Prostate gland (tissue), 2 donors: ENCODE measurements around the gene GAB3. TPM values are rescaled to one million over a fixed set of nuclear protein-coding genes. Genes with fewer than 3 reads are reported as not detected.
A peak's percentile ranks its signal among the peaks of the same experiment; 100 is the strongest.

Experiments used
- DNase-seq: peaks from one replicate; pipeline ENCODE4 v3.0.0-alpha.2; 2019; ENCODE audit warnings: low spot score
- H3K27ac ChIP-seq, 2 donors: fragments of 200-600 bp; sonication (generic); 2 replicates each; pipeline ENCODE4 v1.5.1; 2017 to 2019
- H3K27me3 ChIP-seq: fragments of 200-600 bp; sonication (generic); replicated peaks from 2 replicates; pipeline ENCODE4 v1.5.1; 2019; ENCODE audit not compliant: insufficient read depth
- H3K36me3 ChIP-seq, 2 donors: fragments of 200-600 bp; sonication (generic); 1 replicate in 1 of 2; 2 replicates in 1 of 2; pipeline versions ENCODE4 v1.5.1 to v1.8.1; 2017 to 2019
- H3K4me1 ChIP-seq: fragments of 200-600 bp; sonication (generic); replicated peaks from 2 replicates; pipeline ENCODE4 v1.5.1; 2019
- H3K4me3 ChIP-seq, 2 donors: fragments of 200-600 bp; sonication (generic); 2 replicates each; pipeline ENCODE4 v1.5.1; 2017 to 2019
- H3K9me3 ChIP-seq: fragments of 200-600 bp; sonication (generic); 2 replicates; pipeline ENCODE4 v1.5.1; 2017
- CTCF ChIP-seq, 4 experiments: fragments of 200-600 bp in 2 of 4; fragments of 450-650 bp in 2 of 4; sonication (generic) in 2 of 4; IDR thresholded peaks; 1 replicate in 3 of 4; 2 replicates in 1 of 4; pipeline ENCODE4 v1.5.1; 2016 to 2019; ENCODE audit warnings: antibody characterized with exemption in 4 of 4, mild to moderate bottlenecking in 2 of 4, moderate library complexity in 2 of 4
- POLR2A ChIP-seq: fragments of 450-650 bp; IDR thresholded peaks from one replicate; pipeline ENCODE4 v1.6.1; 2016; ENCODE audit warnings: antibody characterized with exemption, mild to moderate bottlenecking
- POLR2AphosphoS5 ChIP-seq: sonication (generic); formaldehyde crosslinking; IDR thresholded peaks from one replicate; pipeline ENCODE4 v1.6.1; 2017; ENCODE audit warnings: antibody characterized with exemption
- WGBS: methylation state at CpG from one replicate; pipeline ENCODE4 v1.1.5; 2018; 5-methylcytosine and 5-hydroxymethylcytosine counted together
- intact Hi-C: fragments of 100-400 bp; cut with DNase I; formaldehyde crosslinking; loops from one replicate; pipeline ENCODE4 v1.14.2; 2022
- total RNA-seq, 2 donors: library from RNA; depleted of rRNA; stranded (reverse); fragments of >200 nt; gene quantifications; one replicate each; pipeline ENCODE4 v1.1.0, GENCODE V29; 2016

Gene GAB3
- total RNA-seq, 2 donors from 2014 or later, result 1.5 to 12.8 TPM

GRCh38 chrX:154715825-154716224 is 35.1 kb downstream of the GAB3 start:
- H3K36me3 ChIP-seq, result no peaks in the 10 kb centered on the region
- no peaks in the 10 kb centered on the region for H3K27me3 ChIP-seq
- H3K27ac ChIP-seq, result no peak overlapping the region
- no peaks in the 10 kb centered on the region for H3K4me1 ChIP-seq
- DNase-seq, result no peak
- intact Hi-C loops, result no loop called here
- TF ChIP-seq CTCF (IDR thresholded peaks at IDR 0.05) (no peak), POLR2A (no peak), POLR2AphosphoS5 (no peak)
- 86% methylated on average over 5 of the region's 5 CpGs for WGBS
- no peaks in the 10 kb centered on the region for H3K9me3 ChIP-seq
- H3K4me3 ChIP-seq, result no peak overlapping the region

GRCh38 chrX:154714925-154715324 is 36.0 kb downstream of the GAB3 start:
- Histone ChIP-seq H3K36me3 (no peaks in the 10 kb centered on the region), H3K27me3 (no peaks in the 10 kb centered on the region), H3K9me3 (no peaks in the 10 kb centered on the region), H3K4me1 (no peaks in the 10 kb centered on the region), H3K4me3 (no peak overlapping the region), H3K27ac (no peak overlapping the region)
- intact Hi-C loops, result no loop called here
- TF ChIP-seq POLR2AphosphoS5 (no peak), CTCF (IDR thresholded peaks at IDR 0.05) (peak; percentile 22 to 66 (median 60))
- 4% methylated on average over 2 of the region's 2 CpGs for WGBS
- peak; percentile 13 for DNase-seq

GRCh38 chrX:154712781-154713740 is 37.8 kb downstream of the GAB3 start:
- WGBS, result 69% methylated on average over 7 of the region's 7 CpGs
- Histone ChIP-seq H3K27ac (no peak overlapping the region), H3K27me3 (no peaks in the 10 kb centered on the region), H3K4me3 (no peak overlapping the region), H3K9me3 (no peaks in the 10 kb centered on the region), H3K36me3 (no peaks in the 10 kb centered on the region), H3K4me1 (no peaks in the 10 kb centered on the region)
- intact Hi-C loops, result no loop called here
- DNase-seq, result no peak
- TF ChIP-seq CTCF (IDR thresholded peaks at IDR 0.05) (no peak), POLR2A (no peak), POLR2AphosphoS5 (no peak)

GRCh38 chrX:154711264-154711663 is 39.6 kb downstream of the GAB3 start:
- no peaks in the 10 kb centered on the region for H3K4me1 ChIP-seq
- no peak overlapping the region for H3K4me3 ChIP-seq
- WGBS, result 59% methylated on average over 1 of the region's 1 CpG
- no peaks in the 10 kb centered on the region for H3K36me3 ChIP-seq
- intact Hi-C loops, result no loop called here
- no peaks in the 10 kb centered on the region for H3K9me3 ChIP-seq
- TF ChIP-seq POLR2A, result no peak
- TF ChIP-seq CTCF (IDR thresholded peaks at IDR 0.05), result no peak
- TF ChIP-seq POLR2AphosphoS5, result no peak
- DNase-seq, result no peak
- H3K27me3 ChIP-seq, result no peaks in the 10 kb centered on the region
- H3K27ac ChIP-seq, result no peak overlapping the region

GRCh38 chrX:154710309-154710708 is 40.6 kb downstream of the GAB3 start:
- WGBS, result 74% methylated on average over 4 of the region's 4 CpGs
- intact Hi-C loops, result no loop called here
- Histone ChIP-seq H3K4me3 (no peak overlapping the region), H3K36me3 (no peaks in the 10 kb centered on the region), H3K4me1 (no peaks in the 10 kb centered on the region), H3K27ac (no peak overlapping the region), H3K27me3 (no peaks in the 10 kb centered on the region), H3K9me3 (no peaks in the 10 kb centered on the region)
- no peak for DNase-seq
- no peak for TF ChIP-seq CTCF (IDR thresholded peaks at IDR 0.05)
